ENCODE data around the gene HAUS8.
"Not testable (repeated sequence)": the region's sequence is repeated elsewhere in the genome, so short reads cannot be mapped to it uniquely, and the experiment has no call there.

GRCh38 chr19:17106964-17107363 is 31.7 kb upstream of the HAUS8 start:
- not testable (repeated sequence) for TF ChIP-seq CTCF (IDR thresholded peaks at IDR 0.05; ENCODE audit: poor library complexity); EZH2 (IDR thresholded peaks at IDR 0.05; ENCODE audit: borderline replicate concordance); EZH2phosphoT487 (IDR thresholded peaks at IDR 0.05; ENCODE audit: low read depth, severe bottlenecking, unreplicated experiment)

Data from hepatocyte (in vitro differentiated cells).